HEK293 (cell line): ENCODE results near the gene CAMK1G.

ENCODE experiments used
- CTCF ChIA-PET: fragments of 350-600 bp; formaldehyde crosslinking; extraction: SDS; loops from one replicate; lab custom pipeline; 2021; ENCODE audit warnings: antibody characterized with exemption; lab: Yijun Ruan, JAX
- POLR2A ChIA-PET: fragments of 300-600 bp; formaldehyde crosslinking; extraction: SDS; loops from one replicate; lab custom pipeline; 2020; ENCODE audit warnings: antibody characterized with exemption, inconsistent platforms; lab: Yijun Ruan, JAX
- H3K27ac ChIP-seq: fragments of 200-500 bp; sonication (Bioruptor generic); 2 replicates; pipeline ENCODE4 v1.5.1; 2014; ENCODE audit warnings: low read depth, low read length, control low read depth, inconsistent platforms; ENCODE audit errors: extremely low read depth
- H3K36me3 ChIP-seq, 2 experiments: fragments of 200-500 bp in 1 of 2; sonication (Bioruptor generic) in 1 of 2; 1 replicate in 1 of 2; 2 replicates in 1 of 2; pipeline ENCODE4 v1.5.1; 2014 to 2017; ENCODE audit warnings: inconsistent platforms in 2 of 2, low read length in 2 of 2; ENCODE audit not compliant: control insufficient read depth in 2 of 2, insufficient read depth in 1 of 2
- H3K4me1 ChIP-seq: fragments of 200-500 bp; sonication (Bioruptor generic); 2 replicates; pipeline ENCODE4 v1.5.1; 2014; ENCODE audit warnings: mild to moderate bottlenecking, low read length, inconsistent platforms; ENCODE audit not compliant: control insufficient read depth, insufficient read depth
- H3K4me3 ChIP-seq: 2 replicates; pipeline ENCODE4 v1.5.1; 2011; ENCODE audit warnings: low read depth, mild to moderate bottlenecking, control low read depth, low read length, moderate library complexity
- H3K9me3 ChIP-seq: fragments of 200-500 bp; sonication (Bioruptor generic); 2 replicates; pipeline ENCODE4 v1.5.1; 2014; ENCODE audit warnings: low read depth, low read length, inconsistent platforms; ENCODE audit not compliant: control insufficient read depth, insufficient read depth
- BCL11B ChIP-seq: fragments of 450-650 bp; formaldehyde crosslinking; IDR thresholded peaks from 2 replicates; pipeline ENCODE4 v1.5.1; 2016; ENCODE audit warnings: low read depth, missing biosample characterization, missing genetic modification characterization
- GFI1B ChIP-seq: fragments of 450-650 bp; formaldehyde crosslinking; IDR thresholded peaks from 2 replicates; pipeline ENCODE4 v1.5.1; 2016; ENCODE audit warnings: missing biosample characterization, missing genetic modification characterization
- GLIS1 ChIP-seq: fragments of 450-650 bp; formaldehyde crosslinking; IDR thresholded peaks from 2 replicates; pipeline ENCODE4 v1.5.1; 2016; ENCODE audit warnings: missing biosample characterization, missing genetic modification characterization
- SCRT2 ChIP-seq: fragments of 450-650 bp; formaldehyde crosslinking; IDR thresholded peaks from 2 replicates; pipeline ENCODE4 v1.5.1; 2016; ENCODE audit warnings: missing biosample characterization, missing genetic modification characterization
- ZBTB21 ChIP-seq: fragments of 450-650 bp; formaldehyde crosslinking; IDR thresholded peaks from 2 replicates; pipeline ENCODE4 v1.5.1; 2017; ENCODE audit warnings: missing biosample characterization, missing genetic modification characterization
- ZNF404 ChIP-seq: fragments of 450-650 bp; formaldehyde crosslinking; IDR thresholded peaks from 2 replicates; pipeline ENCODE4 v1.5.1; 2017; ENCODE audit warnings: missing biosample characterization, missing genetic modification characterization
- ZNF416 ChIP-seq: fragments of 450-650 bp; formaldehyde crosslinking; IDR thresholded peaks from 2 replicates; pipeline ENCODE4 v1.5.1; 2016; ENCODE audit warnings: missing biosample characterization, missing genetic modification characterization
- ZNF48 ChIP-seq: fragments of 450-650 bp; formaldehyde crosslinking; IDR thresholded peaks from 2 replicates; pipeline ENCODE4 v1.5.1; 2016; ENCODE audit warnings: missing biosample characterization, missing genetic modification characterization
- ZNF549 ChIP-seq: fragments of 450-650 bp; IDR thresholded peaks from 2 replicates; pipeline ENCODE4 v1.5.1; 2018; ENCODE audit warnings: missing biosample characterization, missing genetic modification characterization, mild to moderate bottlenecking, inconsistent platforms, moderate library complexity
- ZNF560 ChIP-seq: fragments of 450-650 bp; formaldehyde crosslinking; IDR thresholded peaks from 2 replicates; pipeline ENCODE4 v1.5.1; 2017; ENCODE audit warnings: missing biosample characterization, missing genetic modification characterization, borderline replicate concordance
- ZNF623 ChIP-seq: fragments of 450-650 bp; formaldehyde crosslinking; IDR thresholded peaks from 2 replicates; pipeline ENCODE4 v1.5.1; 2016; ENCODE audit warnings: missing biosample characterization, missing genetic modification characterization
- TF ChIP-seq, protein P1 (sequence below): fragments of 450-650 bp; formaldehyde crosslinking; IDR thresholded peaks from 2 replicates; pipeline ENCODE4 v1.5.1; 2016; ENCODE audit warnings: missing biosample characterization, missing genetic modification characterization
- TF ChIP-seq, protein P2 (sequence below): fragments of 450-650 bp; formaldehyde crosslinking; IDR thresholded peaks from 2 replicates; pipeline ENCODE4 v1.5.1; 2016; ENCODE audit warnings: missing biosample characterization, missing genetic modification characterization, borderline replicate concordance
- TF ChIP-seq, protein P3 (sequence below): fragments of 450-650 bp; formaldehyde crosslinking; IDR thresholded peaks from 2 replicates; pipeline ENCODE4 v1.5.1; 2017; ENCODE audit warnings: missing biosample characterization, missing genetic modification characterization

Gene CAMK1G

GRCh38 chr1:209643285-209644020, 59.9 kb downstream of the CAMK1G start:
- ChIA-PET POLR2A (no interaction called here), CTCF (interaction anchor here (1.3 kb wide), 1 partner anchor 105 kb away, joined by 4 read pairs; no protein-coding TSS in a partner anchor)
- no peak overlapping the region for H3K27ac ChIP-seq
- TF ChIP-seq ZNF623 (tag by site-specific recombination) (no peak), ZNF416 (tag by site-specific recombination) (no peak), ZNF48 (tag by site-specific recombination) (no peak)
- TF ChIP-seq, protein P1, sequence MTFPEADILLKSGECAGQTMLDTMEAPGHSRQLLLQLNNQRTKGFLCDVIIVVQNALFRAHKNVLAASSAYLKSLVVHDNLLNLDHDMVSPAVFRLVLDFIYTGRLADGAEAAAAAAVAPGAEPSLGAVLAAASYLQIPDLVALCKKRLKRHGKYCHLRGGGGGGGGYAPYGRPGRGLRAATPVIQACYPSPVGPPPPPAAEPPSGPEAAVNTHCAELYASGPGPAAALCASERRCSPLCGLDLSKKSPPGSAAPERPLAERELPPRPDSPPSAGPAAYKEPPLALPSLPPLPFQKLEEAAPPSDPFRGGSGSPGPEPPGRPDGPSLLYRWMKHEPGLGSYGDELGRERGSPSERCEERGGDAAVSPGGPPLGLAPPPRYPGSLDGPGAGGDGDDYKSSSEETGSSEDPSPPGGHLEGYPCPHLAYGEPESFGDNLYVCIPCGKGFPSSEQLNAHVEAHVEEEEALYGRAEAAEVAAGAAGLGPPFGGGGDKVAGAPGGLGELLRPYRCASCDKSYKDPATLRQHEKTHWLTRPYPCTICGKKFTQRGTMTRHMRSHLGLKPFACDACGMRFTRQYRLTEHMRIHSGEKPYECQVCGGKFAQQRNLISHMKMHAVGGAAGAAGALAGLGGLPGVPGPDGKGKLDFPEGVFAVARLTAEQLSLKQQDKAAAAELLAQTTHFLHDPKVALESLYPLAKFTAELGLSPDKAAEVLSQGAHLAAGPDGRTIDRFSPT: no peak
- no peaks in the 10 kb centered on the region for H3K9me3 ChIP-seq
- no peaks in the 10 kb centered on the region for H3K36me3 ChIP-seq
- no peak overlapping the region for H3K4me3 ChIP-seq
- H3K4me1 ChIP-seq: peaks cover 3% of the 10 kb centered on the region; the same call in 1 of the 2 replicates

- TF ChIP-seq GFI1B (no peak), ZBTB21 (tag by site-specific recombination) (no peak), ZNF404 (tag by site-specific recombination) (no peak), BCL11B (no peak), ZNF560 (tag by site-specific recombination) (no peak)
- TF ChIP-seq, protein P2, sequence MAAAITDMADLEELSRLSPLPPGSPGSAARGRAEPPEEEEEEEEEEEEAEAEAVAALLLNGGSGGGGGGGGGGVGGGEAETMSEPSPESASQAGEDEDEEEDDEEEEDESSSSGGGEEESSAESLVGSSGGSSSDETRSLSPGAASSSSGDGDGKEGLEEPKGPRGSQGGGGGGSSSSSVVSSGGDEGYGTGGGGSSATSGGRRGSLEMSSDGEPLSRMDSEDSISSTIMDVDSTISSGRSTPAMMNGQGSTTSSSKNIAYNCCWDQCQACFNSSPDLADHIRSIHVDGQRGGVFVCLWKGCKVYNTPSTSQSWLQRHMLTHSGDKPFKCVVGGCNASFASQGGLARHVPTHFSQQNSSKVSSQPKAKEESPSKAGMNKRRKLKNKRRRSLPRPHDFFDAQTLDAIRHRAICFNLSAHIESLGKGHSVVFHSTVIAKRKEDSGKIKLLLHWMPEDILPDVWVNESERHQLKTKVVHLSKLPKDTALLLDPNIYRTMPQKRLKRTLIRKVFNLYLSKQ (tag by site-specific recombination): no peak
- TF ChIP-seq, protein P3, sequence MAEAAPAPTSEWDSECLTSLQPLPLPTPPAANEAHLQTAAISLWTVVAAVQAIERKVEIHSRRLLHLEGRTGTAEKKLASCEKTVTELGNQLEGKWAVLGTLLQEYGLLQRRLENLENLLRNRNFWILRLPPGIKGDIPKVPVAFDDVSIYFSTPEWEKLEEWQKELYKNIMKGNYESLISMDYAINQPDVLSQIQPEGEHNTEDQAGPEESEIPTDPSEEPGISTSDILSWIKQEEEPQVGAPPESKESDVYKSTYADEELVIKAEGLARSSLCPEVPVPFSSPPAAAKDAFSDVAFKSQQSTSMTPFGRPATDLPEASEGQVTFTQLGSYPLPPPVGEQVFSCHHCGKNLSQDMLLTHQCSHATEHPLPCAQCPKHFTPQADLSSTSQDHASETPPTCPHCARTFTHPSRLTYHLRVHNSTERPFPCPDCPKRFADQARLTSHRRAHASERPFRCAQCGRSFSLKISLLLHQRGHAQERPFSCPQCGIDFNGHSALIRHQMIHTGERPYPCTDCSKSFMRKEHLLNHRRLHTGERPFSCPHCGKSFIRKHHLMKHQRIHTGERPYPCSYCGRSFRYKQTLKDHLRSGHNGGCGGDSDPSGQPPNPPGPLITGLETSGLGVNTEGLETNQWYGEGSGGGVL (tag by site-specific recombination): no peak
- CTCF ChIA-PET: interaction anchor here (0.7 to 1.5 kb wide), 2 partner anchors 55 to 1550 kb away, joined by 3 to 5 read pairs; no protein-coding TSS in a partner anchor
- H3K9me3 ChIP-seq: no peaks in the 10 kb centered on the region
- no peaks in the 10 kb centered on the region for H3K36me3 ChIP-seq
- H3K4me3 ChIP-seq: no peak overlapping the region
- H3K27ac ChIP-seq: no peak overlapping the region
- peaks cover 7% of the 10 kb centered on the region; the same call in 1 of the 2 replicates for H3K4me1 ChIP-seq
- POLR2A ChIA-PET: no interaction called here
These were observed 62.3 kb downstream of the CAMK1G start for GRCh38 chr1:209645574-209646452.

GRCh38 chr1:209646558-209646957, 63.0 kb downstream of the CAMK1G start:
- POLR2A ChIA-PET: no interaction called here
- H3K27ac ChIP-seq: no peak overlapping the region
- CTCF ChIA-PET: interaction anchor here (0.6 to 1.7 kb wide), 6 partner anchors 22 to 1551 kb away, joined by 3 to 6 read pairs (median 4); no protein-coding TSS in a partner anchor

More at GRCh38 chr1:209646558-209646957, 63.0 kb downstream of the CAMK1G start:
- Histone ChIP-seq H3K36me3 (no peaks in the 10 kb centered on the region), H3K4me1 (peaks cover 7% of the 10 kb centered on the region; the same call in 1 of the 2 replicates), H3K9me3 (no peaks in the 10 kb centered on the region), H3K4me3 (no peak overlapping the region)
- TF ChIP-seq SCRT2 (tag by site-specific recombination): no peak
- TF ChIP-seq ZNF549 (tag by site-specific recombination): no peak
- TF ChIP-seq GLIS1 (tag by site-specific recombination): peak; percentile 42
